HG02571 (cell line): Measurements from ENCODE around the gene C5orf24.
"Not testable (repeated sequence)": the region's sequence is repeated elsewhere in the genome, so short reads cannot be mapped to it uniquely, and the experiment has no call there.

Experiments used
- ATAC-seq: cut with Tn5 transposase; IDR thresholded peaks from one replicate; pipeline ENCODE4 v1.9.1; 2021; ENCODE audit warnings: mild to moderate bottlenecking, moderate library complexity; ENCODE audit not compliant: unreplicated experiment

Gene C5orf24

GRCh38 chr5:134845852-134846640 lies at the start of gene C5orf24:
C5orf24 (plus strand) TSS chr5:134845968; CDS start chr5:134854901, 8,933 bp downstream.
- ATAC-seq: peak; percentile 85

DNA sequence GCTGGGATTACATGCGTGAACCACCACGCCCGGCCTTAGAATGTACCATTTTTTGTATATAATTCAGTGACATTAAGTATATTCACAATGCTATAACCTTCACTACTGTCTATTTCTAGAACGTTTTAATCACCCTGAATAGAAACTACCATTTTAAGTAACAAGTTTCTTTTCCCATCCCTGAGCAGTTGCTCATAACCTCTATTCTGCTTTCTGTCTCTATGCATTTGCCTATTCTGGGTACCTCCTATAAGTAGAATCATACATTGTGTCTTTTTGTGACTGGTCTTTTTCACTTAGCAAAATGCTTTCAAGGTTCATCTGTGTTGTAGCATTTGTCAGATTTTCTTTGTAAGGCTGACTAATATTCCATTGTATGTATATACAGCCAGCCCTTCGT lies 47.3 kb upstream of the C5orf24 start:
- no peak for ATAC-seq

DNA sequence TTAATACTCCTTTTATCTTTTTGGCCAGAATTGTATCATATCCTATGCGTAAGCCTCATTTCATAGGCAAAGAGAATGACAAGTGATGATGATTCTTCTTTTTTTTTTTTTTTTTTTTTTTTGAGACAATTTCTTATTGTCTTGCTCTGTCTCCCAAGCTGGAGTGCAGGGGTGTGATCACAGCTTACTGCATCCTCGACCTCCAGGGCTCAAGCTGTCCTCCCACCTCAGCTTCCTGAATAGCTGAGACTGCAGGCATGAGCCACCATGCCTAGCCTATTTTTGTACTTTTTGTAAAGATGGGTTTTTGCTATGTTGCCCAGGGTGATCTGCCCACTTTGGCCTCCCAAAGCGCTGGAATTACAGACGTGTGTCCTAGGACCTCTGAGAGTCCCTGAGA lies 41.9 kb upstream of the C5orf24 start:
- ATAC-seq: no peak

DNA sequence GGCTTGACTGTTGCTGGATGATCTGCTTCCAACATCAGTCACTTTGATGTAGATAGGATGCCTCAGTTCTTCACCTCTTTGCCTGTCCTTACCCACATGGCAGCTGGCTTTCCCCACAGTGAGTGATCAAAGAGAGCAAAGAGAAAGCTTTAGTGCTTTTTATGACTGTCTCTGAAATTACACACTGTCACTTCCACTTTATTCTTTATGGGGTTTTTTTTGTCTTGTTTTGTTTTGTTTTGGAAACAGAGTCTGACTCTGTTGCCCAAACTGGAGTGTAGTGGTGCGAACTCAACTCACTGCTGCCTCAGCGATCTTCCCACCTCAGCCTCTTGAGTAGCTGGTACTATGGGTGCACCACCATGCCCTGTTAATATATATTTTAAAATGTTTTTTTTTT lies 32.4 kb upstream of the C5orf24 start:
- no peak for ATAC-seq

DNA sequence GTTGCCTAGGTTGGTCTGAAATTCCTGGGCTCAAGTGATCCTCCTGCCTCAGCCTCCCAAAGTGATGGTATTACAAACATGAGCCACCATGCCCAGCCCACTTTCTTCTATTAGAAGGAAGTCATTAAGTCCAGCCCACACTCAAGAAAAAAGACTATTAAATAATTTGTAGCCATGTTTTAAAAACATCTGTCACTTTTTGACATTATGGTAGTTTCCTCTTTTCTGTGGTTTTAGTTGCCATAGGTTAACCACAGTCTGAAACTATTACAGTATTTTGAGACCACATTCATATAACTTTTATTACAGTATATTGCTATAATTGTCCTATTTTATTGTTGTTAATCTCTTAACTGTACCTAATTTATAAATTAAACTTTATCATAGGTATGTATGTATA lies 31.9 kb upstream of the C5orf24 start:
- ATAC-seq: no peak

DNA sequence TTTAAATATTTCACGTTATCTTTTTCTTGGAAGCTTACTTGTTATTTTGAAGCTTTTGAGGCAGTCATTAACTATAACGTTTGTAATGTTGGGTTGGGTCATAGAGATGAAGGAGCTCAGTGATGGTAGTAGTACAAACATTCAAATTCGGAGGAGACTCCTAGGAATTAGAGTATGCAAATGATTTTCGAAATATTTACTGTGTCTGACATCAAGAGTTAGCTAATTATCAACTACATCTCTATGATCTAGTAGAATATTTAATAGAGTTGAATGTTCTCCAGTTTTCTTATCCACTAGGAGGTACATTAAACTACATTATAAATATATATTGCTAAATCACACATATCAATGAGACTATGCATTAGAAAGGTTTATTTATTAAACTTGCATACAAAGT lies 28.8 kb upstream of the C5orf24 start:
- no peak for ATAC-seq

GRCh38 chr5:134818776-134819175 lies 27.0 kb upstream of the C5orf24 start:
- no peak for ATAC-seq

GRCh38 chr5:134819407-134819963 lies 26.3 kb upstream of the C5orf24 start:
- no peak for ATAC-seq

DNA sequence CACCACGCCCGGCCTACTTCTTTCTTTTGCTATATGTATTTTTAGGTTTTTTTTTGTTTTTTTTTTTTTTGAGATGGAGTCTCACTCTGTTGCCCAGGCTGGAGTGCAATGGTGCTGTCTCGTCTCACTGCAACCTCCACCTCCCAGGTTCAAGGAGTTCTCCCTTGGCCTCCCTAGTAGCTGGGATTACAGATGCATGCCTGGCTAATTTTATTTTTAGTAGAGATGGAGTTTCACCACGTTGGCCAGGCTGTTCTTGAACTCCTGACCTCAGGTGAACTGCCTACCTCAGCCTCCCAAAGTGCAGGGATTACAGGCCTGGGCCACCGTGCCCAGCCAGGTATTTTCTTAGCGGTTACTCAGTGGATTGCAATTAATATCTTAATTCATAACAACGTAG lies 23.9 kb upstream of the C5orf24 start:
- ATAC-seq: no peak

DNA sequence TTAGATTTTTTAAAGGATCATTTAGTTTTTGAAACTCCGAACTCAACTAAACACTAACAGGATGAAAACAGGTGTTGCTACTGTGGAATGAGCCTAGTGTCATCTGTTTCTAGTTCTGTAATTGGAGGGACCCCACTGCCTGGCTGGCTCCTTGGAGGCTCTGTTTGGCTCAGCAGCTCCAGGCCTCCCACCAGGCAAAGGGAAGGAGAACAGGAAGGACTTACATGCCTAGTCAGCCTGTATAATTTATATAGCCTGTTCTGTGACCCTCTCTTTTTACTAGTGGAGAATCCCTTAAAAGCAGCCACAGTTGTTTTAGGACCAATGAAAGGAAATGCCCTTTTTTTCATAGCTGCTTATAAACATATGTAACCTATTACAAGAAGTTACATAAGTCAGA lies 21.1 kb upstream of the C5orf24 start:
- ATAC-seq: no peak

GRCh38 chr5:134825212-134825611 lies 20.6 kb upstream of the C5orf24 start:
- no peak for ATAC-seq

GRCh38 chr5:134833340-134834032 lies 12.3 kb upstream of the C5orf24 start:
- ATAC-seq: no peak

GRCh38 chr5:134835623-134836022 lies 10.1 kb upstream of the C5orf24 start:
- ATAC-seq: no peak

DNA sequence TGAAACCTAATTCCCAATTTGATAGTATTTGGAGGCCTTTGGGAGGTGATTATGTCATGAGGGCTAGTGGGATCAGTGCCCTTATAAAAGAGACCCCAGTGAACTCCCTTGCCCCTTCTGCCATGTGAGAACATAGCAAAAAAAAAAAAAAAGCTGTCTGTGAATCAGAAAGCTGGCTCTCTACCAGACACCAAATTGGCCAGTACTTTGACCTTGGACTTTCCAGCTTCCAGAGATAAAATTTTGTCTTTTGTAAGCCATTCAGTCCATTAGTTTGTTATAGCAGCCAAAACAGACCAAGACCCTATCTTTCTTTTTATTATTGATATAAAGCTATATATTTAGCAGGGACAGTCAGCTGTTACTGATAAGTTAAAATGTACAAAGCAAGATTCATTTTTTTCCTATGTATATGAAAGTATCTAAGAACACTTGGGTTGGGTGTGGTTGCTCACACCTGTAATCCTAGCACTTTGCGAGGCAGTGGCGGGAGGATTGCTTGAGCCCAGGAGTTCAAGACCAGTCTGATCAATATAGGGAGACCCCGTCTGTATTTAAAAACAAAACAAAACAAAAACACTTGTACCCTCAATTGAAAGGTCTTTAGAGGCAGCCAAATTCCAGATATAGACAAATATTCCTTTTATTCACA lies 8.1 kb upstream of the C5orf24 start:
- ATAC-seq: no peak

- not testable (repeated sequence) for ATAC-seq
Observed at GRCh38 chr5:134838361-134838760, 7.4 kb upstream of the C5orf24 start.

DNA sequence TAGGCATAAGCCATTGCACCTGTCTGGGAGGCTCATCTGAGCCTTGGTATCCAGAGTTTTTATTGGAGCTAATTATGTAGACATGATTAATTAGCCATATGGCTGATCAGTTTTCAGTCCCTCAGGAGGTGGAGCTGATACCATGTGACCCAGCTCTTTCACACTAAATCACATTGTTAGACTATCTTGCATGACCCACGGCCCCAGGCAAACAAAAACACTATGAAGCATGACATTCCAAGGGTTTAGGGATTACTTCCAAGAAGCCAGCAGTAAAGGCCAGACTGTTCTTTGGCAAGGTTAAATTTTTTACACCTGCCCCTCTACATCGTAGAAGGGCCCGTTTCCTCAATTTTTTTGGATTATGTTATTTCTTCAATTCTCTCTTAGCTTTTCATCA lies 5.0 kb upstream of the C5orf24 start:
- no peak for ATAC-seq

DNA sequence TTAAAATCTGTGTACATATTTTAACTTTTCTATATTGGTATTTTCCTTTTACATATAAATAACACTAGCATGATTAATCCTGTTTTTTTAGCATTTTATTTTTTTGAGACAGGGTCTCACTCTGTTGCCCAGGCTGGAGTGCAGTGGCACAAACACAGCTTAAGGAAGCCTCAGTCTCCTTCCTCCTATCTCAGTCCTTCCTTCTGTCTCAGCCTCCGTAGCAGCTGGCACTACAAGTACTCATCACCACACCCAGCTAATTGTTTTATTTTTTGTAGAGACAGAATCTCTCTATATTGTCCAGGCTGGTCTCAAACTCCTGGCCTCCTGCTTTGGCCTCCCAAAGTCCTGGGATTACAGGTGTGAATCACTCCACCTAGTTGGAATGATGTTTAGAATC lies 1.5 kb upstream of the C5orf24 start:
- no peak for ATAC-seq

DNA sequence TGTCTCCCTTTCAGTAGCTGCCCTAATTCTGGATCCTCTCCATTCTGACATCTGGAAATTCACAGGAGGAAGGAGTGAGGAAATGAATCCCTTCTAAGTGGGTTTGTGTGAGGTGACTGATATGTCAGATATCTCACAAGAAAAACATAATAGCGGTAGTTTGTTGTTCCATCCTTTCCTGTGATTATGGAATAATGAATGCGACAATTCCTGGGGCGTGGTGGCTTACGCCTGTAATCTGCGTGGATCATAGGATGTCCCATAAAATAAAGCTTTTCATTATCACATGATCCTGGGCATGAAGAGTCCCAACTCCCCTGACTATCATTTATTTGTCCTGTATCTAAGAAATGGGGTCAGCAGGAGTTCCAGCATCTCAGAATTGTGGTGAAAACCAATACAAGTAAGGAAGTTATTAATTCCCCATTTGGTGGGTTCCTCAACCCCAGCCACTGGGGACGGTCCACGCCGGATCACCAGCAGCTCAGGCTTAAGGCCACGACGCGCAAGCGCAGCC lies 375 bp upstream of the C5orf24 start:
- ATAC-seq: no peak

- no peak for ATAC-seq
Observed at GRCh38 chr5:134846641-134846960, 833 bp downstream of the C5orf24 start.

DNA sequence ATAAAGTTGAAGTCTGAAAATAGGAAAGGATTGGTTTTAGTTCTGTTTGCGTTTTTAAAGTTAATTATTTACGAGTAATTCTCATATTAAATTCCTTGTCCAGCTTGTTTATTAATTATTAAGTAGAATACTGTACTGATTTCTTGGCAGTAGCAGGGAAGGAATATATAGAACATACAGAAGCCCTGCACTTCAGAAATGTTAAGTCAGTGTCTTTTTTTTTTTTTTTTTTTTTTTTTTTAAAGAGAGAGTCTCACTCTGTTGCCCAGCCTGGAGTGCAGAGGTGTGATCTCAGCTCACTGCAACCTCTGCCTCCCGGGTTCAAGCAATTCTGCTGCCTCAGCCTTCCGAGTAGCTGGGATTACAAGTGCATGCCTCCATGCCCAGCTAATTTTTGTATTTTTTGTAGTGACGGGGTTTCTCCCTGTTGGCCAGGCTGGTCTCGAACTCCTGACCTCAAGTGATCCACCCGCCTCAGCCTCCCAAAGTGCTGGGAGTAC lies 3.7 kb downstream of the C5orf24 start:
- ATAC-seq: not testable (repeated sequence)

DNA sequence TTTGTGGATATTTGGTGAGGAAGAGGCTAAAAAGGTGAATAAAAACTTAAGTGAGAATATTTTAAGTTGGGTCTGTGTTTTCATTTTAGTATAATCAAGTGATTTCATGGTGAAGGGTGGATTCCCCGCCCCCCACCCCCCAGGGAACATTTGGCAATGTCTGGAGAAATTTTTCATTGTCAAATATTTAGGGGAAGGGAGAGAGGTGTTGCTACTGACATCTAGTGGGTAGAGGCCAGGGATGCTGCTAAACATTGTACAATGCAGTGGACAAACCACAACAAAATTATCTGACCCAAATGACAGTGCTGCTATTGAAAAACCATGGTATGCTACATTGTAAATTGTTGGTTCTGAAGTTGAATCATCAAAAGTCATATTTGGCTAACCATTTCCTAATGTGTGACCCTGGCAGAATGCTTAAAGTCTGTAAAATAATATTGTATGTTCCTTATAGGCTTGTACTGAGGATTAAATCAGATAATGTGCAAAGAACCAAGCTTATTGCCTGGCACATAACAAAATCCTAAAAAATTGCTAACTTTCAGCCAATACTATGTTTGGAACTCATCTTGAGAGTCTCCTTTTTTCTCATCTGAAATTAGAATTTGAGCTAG lies 5.6 kb downstream of the C5orf24 start:
- no peak for ATAC-seq
